Mesothelial cell of epicardium (in vitro differentiated cells): Measurements from ENCODE around the gene DHRSX. TPM values are rescaled to one million over a fixed set of nuclear protein-coding genes. Genes with fewer than 3 reads are reported as not detected.

Source experiments
- DNase-seq, 2 experiments: peaks; one replicate each; pipeline ENCODE4 v3.0.0; 2021; ENCODE audit warnings: low spot score in 2 of 2; ENCODE audit not compliant: unreplicated experiment in 2 of 2
- H3K27ac Mint-ChIP-seq: 2 replicates; pipeline ENCODE4 v1.8.0; 2021; ENCODE audit warnings: mixed read lengths
- H3K27me3 Mint-ChIP-seq: 2 replicates; pipeline ENCODE4 v1.8.0; 2021; ENCODE audit warnings: low read depth, mixed read lengths
- H3K36me3 Mint-ChIP-seq: 2 replicates; pipeline ENCODE4 v1.8.0; 2021; ENCODE audit warnings: mixed read lengths
- H3K4me1 Mint-ChIP-seq: 2 replicates; pipeline ENCODE4 v1.8.0; 2021; ENCODE audit warnings: mixed read lengths
- H3K4me3 Mint-ChIP-seq: 2 replicates; pipeline ENCODE4 v1.8.0; 2021; ENCODE audit warnings: mild to moderate bottlenecking, moderate library complexity, mixed read lengths
- H3K9me3 Mint-ChIP-seq: 2 replicates; pipeline ENCODE4 v1.8.0; 2021; ENCODE audit warnings: mixed read lengths
- total RNA-seq: library from RNA; stranded (reverse); gene quantifications from 3 replicates; pipeline ENCODE4 v1.2.1, GENCODE V29; 2021
- TF ChIP-seq, protein P1 (sequence below): fragments of 200-600 bp; sonication (generic); IDR thresholded peaks from one replicate; pipeline ENCODE4 v1.5.0; 2021; ENCODE audit warnings: antibody characterized with exemption; ENCODE audit not compliant: unreplicated experiment

Gene DHRSX
- total RNA-seq, 1 donor from 2014 or later, result 43.5 TPM

DNA sequence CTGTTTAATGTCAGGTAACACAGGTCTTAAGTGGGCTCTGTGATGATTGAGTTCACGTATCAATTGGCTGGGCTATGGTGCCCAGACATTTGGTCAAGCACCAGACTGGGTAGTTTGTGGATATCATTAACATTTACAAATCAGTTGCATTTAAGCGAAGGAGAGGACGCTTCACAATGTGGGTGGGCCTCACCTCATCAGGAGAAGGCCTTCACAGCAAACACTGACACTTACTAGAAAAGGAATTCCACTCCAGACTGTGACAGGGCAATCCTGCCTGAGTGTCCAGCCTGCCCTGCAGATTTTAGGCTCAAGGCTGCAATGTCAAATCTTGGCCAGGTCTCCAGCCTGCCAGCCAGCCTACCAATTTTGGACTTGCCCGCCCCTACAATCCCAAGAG is 270.3 kb downstream of the DHRSX start:
- peaks cover 5% of the 10 kb centered on the region for H3K9me3 Mint-ChIP-seq
- no peaks in the 10 kb centered on the region for H3K27me3 Mint-ChIP-seq
- peaks cover 11% of the 10 kb centered on the region for H3K4me1 Mint-ChIP-seq
- no peak overlapping the region for H3K27ac Mint-ChIP-seq
- TF ChIP-seq, protein P1, sequence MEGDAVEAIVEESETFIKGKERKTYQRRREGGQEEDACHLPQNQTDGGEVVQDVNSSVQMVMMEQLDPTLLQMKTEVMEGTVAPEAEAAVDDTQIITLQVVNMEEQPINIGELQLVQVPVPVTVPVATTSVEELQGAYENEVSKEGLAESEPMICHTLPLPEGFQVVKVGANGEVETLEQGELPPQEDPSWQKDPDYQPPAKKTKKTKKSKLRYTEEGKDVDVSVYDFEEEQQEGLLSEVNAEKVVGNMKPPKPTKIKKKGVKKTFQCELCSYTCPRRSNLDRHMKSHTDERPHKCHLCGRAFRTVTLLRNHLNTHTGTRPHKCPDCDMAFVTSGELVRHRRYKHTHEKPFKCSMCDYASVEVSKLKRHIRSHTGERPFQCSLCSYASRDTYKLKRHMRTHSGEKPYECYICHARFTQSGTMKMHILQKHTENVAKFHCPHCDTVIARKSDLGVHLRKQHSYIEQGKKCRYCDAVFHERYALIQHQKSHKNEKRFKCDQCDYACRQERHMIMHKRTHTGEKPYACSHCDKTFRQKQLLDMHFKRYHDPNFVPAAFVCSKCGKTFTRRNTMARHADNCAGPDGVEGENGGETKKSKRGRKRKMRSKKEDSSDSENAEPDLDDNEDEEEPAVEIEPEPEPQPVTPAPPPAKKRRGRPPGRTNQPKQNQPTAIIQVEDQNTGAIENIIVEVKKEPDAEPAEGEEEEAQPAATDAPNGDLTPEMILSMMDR, result no peak
- DNase-seq, result no peak
- peaks cover 19% of the 10 kb centered on the region for H3K36me3 Mint-ChIP-seq
- H3K4me3 Mint-ChIP-seq, result no peak overlapping the region

DNA sequence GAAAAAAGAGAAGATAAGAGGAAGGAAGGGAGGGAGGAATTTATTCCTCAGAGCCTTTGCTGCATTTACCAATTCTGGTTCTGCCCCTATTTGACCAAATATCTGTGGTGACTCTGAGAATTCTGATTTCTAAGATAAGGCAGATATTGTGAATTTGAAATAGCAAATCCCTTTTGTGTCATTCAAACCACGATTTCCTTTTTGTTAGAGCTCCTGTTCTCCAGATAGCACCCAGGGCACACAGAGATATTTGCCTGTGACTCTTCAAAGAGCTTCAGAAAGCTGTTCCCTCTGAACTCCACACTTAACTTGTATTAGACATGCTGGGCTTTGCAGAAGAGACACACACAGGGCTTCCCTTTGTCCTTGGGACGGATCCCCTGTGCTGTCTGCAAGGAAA is 272.2 kb downstream of the DHRSX start:
- no peak for DNase-seq
- H3K27me3 Mint-ChIP-seq, result no peaks in the 10 kb centered on the region
- H3K9me3 Mint-ChIP-seq, result peaks cover 16% of the 10 kb centered on the region
- H3K4me3 Mint-ChIP-seq, result no peak overlapping the region
- H3K27ac Mint-ChIP-seq, result no peak overlapping the region
- TF ChIP-seq, protein P1, result no peak
- H3K36me3 Mint-ChIP-seq, result peaks cover 33% of the 10 kb centered on the region
- peaks cover 9% of the 10 kb centered on the region for H3K4me1 Mint-ChIP-seq

DNA sequence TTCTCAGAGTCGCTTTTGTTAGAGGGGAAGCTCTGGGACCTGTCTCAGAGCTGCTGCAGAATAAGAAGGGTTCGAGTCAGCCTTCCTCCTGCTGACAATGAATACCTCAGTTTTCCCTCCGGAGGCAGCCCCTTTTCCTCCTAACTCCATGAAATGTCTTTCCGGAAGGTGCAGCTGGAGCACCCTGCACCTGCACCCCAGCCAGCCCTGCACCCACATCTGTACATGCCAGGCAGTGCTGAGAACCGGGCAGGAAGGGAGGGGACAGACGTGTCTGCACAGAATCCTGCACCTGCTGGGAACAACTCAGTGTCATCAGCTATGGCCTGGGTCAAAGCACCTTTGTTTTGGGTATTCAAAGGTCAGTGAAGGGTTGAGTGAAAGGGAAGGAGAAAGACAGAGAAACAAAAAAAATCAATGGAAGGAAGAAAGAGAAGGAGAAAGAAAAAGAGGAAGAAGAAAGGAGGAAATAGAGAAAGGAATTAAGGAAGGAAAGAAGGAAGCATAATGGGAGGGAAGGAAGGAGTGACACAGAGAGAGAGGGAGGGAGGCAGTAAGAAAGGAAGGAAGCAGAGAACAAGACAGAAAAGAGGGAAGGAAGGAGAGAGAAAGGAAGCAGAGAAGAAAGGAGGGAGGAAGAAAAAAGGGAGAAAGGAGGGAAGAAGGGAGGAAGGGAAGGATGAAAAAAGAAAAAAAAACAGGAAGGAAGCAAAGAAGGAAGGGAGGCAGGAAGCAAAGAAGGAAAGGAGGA is 273.7 kb downstream of the DHRSX start:
- H3K36me3 Mint-ChIP-seq, result peaks cover 46% of the 10 kb centered on the region
- H3K4me3 Mint-ChIP-seq, result no peak overlapping the region
- peaks cover 26% of the 10 kb centered on the region for H3K9me3 Mint-ChIP-seq
- no peak overlapping the region for H3K27ac Mint-ChIP-seq
- DNase-seq, result no peak
- H3K4me1 Mint-ChIP-seq, result no peaks in the 10 kb centered on the region
- no peaks in the 10 kb centered on the region for H3K27me3 Mint-ChIP-seq
- TF ChIP-seq, protein P1, result no peak

DNA sequence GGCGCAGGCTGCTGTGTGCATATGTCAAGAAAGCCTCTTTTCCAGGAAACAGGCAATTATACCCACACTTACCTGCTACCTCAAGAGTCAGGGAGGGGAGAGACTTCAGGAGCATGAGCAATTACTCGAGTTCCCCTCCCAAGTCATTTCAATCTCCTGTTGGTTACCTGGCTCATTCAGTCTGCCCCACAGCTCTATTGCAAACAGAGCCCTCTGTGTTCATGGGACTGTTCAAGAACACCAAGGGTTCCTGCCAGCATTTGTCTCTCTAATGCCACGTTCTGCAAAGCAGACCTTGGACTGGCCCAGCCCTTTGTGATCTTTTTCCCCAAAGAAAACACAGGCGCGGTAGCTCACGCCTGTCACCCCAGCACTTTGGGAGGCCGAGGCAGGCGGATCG is 274.6 kb downstream of the DHRSX start:
- H3K36me3 Mint-ChIP-seq, result peaks cover 52% of the 10 kb centered on the region
- H3K27me3 Mint-ChIP-seq, result no peaks in the 10 kb centered on the region
- H3K9me3 Mint-ChIP-seq, result peaks cover 33% of the 10 kb centered on the region
- DNase-seq, result no peak
- H3K4me1 Mint-ChIP-seq, result no peaks in the 10 kb centered on the region
- H3K27ac Mint-ChIP-seq, result no peak overlapping the region
- H3K4me3 Mint-ChIP-seq, result no peak overlapping the region
- TF ChIP-seq, protein P1, result no peak

DNA sequence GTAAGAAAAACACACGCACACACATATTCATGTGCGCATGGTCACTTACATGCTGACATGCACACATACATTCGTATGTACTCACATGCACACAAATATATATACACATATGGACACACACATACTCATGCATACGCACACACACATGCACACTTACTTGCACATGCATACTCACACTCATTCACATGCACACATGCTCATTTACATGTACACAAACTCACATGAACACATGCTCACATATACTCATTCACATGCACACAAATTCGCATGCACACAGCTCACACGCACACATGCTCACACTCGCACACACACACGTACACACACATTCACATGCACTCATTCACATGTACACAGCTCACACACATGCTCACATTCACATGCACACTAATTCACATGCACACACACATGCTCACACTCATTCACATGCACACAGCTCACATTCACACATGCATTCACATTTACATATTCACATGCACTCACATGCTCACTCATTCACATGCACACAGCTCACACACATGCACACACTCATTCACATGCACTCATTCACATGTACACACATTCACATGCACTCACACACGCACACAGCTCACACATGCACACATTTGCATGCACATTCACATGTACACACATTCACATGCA is 276.1 kb downstream of the DHRSX start:
- H3K4me1 Mint-ChIP-seq, result no peaks in the 10 kb centered on the region
- peaks cover 57% of the 10 kb centered on the region for H3K36me3 Mint-ChIP-seq
- H3K27ac Mint-ChIP-seq, result no peak overlapping the region
- TF ChIP-seq, protein P1, result no peak
- no peaks in the 10 kb centered on the region for H3K27me3 Mint-ChIP-seq
- H3K4me3 Mint-ChIP-seq, result no peak overlapping the region
- H3K9me3 Mint-ChIP-seq, result peaks cover 42% of the 10 kb centered on the region
- no peak for DNase-seq
